Glomerular endothelial cell (primary cell): Measurements from ENCODE around the gene STAT4. TPM values are rescaled to one million over a fixed set of nuclear protein-coding genes. Genes with fewer than 3 reads are reported as not detected.

Source experiments
- DNase-seq: peaks from one replicate; pipeline ENCODE4 v3.0.0-alpha.2; 2011; ENCODE audit warnings: low read depth, low spot score; ENCODE audit errors: extremely low read depth
- total RNA-seq: library from RNA; depleted of rRNA; stranded (reverse); fragments of >200 nt; gene quantifications from 2 replicates; pipeline ENCODE4 v1.2.3, GENCODE V29; 2015

The STAT4 gene, protein sequence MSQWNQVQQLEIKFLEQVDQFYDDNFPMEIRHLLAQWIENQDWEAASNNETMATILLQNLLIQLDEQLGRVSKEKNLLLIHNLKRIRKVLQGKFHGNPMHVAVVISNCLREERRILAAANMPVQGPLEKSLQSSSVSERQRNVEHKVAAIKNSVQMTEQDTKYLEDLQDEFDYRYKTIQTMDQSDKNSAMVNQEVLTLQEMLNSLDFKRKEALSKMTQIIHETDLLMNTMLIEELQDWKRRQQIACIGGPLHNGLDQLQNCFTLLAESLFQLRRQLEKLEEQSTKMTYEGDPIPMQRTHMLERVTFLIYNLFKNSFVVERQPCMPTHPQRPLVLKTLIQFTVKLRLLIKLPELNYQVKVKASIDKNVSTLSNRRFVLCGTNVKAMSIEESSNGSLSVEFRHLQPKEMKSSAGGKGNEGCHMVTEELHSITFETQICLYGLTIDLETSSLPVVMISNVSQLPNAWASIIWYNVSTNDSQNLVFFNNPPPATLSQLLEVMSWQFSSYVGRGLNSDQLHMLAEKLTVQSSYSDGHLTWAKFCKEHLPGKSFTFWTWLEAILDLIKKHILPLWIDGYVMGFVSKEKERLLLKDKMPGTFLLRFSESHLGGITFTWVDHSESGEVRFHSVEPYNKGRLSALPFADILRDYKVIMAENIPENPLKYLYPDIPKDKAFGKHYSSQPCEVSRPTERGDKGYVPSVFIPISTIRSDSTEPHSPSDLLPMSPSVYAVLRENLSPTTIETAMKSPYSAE
- 0.44 and 2.8 TPM in 2 replicates for total RNA-seq

GRCh38 chr2:191150600-191151330 lies at the start of gene STAT4:
TSS of gene STAT4 (minus strand) at chr2:191150994. CDS start at chr2:191148203, 2,791 bp downstream.
- no peak for DNase-seq

- no peak for DNase-seq
Measured at GRCh38 chr2:191199929-191200512, 49.2 kb upstream of the STAT4 start.

GRCh38 chr2:191198271-191198670 lies 47.5 kb upstream of the STAT4 start:
- no peak for DNase-seq

GRCh38 chr2:191197096-191197495 lies 46.3 kb upstream of the STAT4 start:
- no peak for DNase-seq

DNA sequence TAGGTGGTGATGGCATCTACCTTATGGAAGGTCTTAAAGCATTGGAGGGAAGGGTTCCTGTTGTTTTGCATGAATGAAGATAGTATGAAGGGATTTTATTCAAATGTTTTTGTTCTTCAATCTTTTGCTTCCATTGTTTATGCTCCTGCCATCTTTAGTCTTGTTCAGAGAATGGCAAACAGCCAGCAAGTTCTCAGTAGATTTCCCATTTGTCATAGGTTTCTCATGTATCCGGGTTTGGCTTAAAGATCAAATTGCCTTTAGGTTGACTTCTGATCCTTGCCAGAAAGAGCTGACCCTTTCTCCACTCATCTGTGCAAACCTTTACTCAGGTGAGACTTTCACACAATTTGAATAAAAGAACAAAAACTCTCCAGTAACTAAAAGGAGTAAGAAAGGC lies 44.2 kb upstream of the STAT4 start:
- no peak for DNase-seq

- no peak for DNase-seq
Measured at GRCh38 chr2:191190861-191191552, 40.2 kb upstream of the STAT4 start.

DNA sequence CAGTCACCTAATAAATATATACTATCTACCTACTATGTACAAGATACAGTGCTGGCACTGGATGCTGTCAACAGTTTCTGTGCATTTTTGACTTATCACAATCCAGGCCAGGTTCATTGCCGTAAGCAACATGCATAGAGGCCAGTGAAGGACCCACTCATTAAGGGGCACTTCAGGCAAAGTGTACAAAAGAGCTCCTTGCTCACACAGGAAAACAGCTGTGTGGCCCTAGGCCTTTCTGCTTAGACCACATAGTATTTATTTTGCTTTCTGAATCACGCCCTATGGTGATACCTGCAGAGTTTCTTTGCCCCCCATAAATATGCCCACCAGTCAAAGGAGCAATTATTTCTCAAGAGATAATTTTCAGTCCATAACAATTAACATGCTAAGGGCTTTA lies 39.6 kb upstream of the STAT4 start:
- DNase-seq = no peak

DNA sequence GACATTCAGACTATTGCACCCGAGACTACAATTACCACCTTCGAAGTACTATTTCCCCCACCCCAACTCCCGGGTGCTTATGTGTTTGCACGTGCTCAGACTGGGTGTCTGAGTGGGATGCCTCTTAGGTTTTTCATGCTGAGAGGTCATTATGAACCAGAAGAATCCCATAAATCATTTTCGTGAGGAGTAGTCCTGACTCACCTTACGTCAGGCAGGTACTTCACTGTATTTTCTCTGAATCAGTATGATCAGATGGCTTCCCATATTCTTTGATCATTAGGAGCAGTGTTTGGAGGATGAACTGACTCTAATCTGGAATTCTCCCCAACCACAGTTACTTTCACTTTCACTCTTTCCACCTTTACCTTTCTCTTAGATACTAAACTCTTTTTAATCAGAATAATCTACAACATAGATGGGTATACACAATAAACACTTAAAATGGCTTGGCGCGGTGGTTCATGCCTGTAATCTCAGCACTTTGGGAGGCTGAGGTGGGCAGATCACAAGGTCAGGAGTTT lies 38.4 kb upstream of the STAT4 start:
- no peak for DNase-seq

GRCh38 chr2:191188550-191189093 lies 37.8 kb upstream of the STAT4 start:
- DNase-seq = no peak

GRCh38 chr2:191187105-191187829 lies 36.5 kb upstream of the STAT4 start:
- DNase-seq = no peak

DNA sequence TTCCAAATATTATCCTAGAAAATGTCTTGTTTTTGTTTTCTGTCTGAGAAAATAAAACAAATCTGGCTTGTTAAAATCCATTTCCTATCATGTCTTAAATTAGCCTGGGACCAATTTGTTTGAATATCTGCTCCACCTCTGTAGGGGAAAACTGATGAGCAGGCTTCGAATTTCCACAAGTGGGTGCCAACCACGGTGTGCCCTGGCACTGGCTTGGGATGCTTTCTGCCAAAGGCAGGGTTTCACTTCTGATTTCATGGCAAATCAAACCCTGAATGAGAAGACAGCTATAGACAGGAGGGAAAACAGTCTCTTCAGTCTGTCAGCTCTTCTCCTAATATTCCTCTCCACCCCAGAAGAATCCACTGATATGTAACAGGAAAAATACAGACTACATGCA lies 33.7 kb upstream of the STAT4 start:
- DNase-seq = no peak

DNA sequence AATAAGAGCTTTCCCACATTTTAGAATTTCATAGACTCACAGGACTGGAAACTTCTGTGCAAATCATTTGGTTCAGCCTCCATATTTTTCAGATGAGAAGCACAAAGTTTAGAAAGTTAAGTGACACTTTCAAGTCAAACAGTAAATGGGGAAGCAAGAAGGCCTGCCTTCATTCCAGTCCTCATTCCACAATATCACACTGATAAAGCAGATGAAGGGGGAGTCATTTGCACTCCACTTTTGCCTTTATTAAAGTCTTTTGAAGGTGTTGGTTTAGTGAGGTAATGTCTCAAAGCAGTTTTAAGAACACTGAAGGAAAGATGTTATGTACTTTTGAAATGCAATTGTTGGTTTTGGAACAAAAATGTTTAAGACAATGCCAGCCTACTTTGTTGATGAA lies 32.7 kb upstream of the STAT4 start:
- DNase-seq = no peak

GRCh38 chr2:191183081-191183480 lies 32.3 kb upstream of the STAT4 start:
- no peak for DNase-seq

DNA sequence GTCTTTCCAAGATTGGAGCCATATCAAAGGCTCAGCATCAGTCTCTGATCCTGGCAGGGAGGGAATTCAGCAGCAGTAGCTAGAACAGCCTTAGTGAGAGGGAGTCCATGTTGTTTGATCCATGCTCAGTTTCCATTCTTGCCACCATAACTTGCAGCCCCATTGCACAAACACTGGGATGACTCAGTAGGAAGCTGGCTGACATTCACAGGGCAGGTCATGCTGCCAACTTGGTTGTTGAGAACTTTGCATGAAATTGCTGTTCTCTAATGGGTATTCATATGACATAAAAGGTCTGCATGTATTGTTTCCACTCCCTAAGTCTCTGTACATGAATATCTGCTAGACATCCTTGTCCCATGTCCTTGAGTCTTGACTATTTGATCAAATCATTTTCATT lies 29.9 kb upstream of the STAT4 start:
- no peak for DNase-seq

DNA sequence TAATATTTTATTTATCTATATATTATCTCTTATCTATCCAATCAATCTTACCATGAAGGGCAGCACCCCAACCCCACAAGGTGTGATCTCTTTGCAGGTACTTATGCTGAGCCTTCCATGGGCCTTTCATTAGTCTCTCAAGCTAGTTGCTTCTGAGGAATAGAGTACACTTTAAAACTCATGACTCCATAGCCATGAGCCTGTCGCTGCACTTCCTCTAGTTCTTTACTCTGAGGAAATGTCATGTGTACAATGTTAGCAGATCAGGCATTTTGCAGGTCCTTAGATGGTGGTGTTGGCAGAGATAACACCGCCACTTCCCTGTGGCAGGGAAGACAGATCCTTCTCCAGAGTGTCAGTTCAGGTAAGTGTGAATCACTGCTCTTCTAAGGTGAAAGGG lies 29.5 kb upstream of the STAT4 start:
- DNase-seq = no peak

GRCh38 chr2:191178806-191179514 lies 28.2 kb upstream of the STAT4 start:
- DNase-seq = no peak

GRCh38 chr2:191177751-191178736 lies 27.2 kb upstream of the STAT4 start:
- DNase-seq = no peak
